Measurements from ENCODE around the gene PSD2.

PSD2 gene

GRCh38 chr5:139811274-139811607, 15.6 kb downstream of the PSD2 start:
- DNase-seq (ENCODE audit: low spot score): no peak

- DNase-seq (ENCODE audit: low spot score): no peak
These were observed 16.7 kb downstream of the PSD2 start for GRCh38 chr5:139812323-139812722.

DNA sequence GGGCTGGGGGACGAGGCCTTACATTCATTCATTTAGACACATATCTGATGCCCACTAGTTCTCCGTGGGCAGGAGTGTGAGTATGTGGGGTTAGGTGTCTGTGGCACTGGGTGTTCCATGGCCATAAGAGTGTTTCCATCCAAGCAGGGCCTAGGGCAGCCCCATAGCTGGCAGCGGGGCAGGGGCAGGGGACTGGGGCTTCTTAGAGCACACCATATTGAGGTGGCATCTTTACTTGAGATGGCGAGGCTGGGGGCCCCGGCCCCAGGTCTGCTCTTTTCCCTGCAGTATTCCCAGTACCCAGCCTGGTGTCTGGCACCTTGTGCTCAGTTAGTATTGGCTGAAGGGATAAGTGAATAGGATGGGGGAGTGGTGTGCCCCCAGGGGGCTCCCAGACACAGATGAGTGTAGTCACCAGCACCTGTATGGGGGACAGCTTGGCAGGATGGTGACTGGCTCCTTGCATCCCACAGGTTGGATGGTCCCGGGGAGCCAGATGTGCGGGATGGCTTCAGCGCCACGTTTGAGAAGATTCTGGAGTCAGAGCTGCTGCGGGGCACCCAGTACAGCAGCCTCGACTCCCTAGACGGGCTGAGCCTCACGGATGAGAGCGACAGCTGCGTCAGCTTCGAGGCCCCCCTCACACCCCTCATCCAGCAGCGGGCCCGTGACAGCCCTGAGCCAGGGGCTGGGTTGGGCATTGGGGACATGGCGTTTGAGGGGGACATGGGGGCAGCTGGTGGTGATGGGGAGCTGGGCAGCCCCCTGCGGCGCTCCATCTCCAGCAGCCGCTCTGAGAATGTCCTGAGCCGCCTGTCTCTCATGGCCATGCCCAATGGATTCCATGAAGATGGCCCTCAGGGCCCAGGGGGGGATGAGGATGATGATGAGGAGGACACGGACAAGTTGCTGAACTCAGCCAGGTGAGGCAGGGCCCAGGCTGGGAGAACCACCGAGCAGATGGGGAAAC, 17.5 kb downstream of the PSD2 start:
- no peak for DNase-seq (ENCODE audit: low spot score)

DNA sequence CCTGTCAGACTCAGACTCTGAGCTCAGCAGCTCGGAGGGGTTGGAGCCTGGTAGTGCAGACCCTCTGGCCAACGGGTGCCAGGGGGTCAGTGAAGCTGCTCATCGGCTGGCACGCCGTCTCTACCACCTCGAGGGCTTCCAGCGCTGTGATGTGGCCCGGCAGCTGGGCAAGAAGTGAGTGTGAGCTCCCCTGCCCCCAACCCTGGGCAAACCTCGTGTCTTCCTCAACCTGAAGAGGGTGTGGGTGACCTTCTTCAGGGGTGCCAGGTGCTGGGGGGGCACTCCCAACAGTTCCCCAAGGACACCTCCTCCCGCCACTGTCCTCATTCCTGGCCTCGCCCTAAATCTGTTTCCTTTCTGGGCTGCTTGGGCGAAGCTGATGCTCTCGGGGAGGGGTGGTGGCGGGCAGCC, 18.6 kb downstream of the PSD2 start:
- DNase-seq (ENCODE audit: low spot score): no peak

GRCh38 chr5:139814704-139815280, 19.2 kb downstream of the PSD2 start:
- no peak for DNase-seq (ENCODE audit: low spot score)

DNA sequence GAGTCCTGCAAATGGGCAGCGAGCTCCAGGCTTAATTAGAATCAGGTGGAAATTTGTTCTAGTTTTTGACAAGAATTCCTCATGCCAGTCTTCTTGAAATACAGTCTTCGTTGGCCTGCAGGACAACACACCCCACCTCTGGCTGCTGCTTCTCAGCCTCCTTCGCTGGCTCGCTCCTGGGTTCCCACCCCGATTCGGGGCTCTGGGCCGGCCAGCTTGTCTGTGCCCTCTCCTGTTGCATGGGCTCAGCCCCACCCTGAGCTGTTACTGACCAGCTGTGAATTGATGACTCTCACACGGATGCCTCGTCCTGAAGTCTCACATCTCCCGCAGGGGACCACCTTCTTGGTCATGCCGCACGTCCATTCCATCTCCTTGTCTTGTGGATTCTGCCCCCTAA, 21.0 kb downstream of the PSD2 start:
- DNase-seq (ENCODE audit: low spot score): no peak

DNA sequence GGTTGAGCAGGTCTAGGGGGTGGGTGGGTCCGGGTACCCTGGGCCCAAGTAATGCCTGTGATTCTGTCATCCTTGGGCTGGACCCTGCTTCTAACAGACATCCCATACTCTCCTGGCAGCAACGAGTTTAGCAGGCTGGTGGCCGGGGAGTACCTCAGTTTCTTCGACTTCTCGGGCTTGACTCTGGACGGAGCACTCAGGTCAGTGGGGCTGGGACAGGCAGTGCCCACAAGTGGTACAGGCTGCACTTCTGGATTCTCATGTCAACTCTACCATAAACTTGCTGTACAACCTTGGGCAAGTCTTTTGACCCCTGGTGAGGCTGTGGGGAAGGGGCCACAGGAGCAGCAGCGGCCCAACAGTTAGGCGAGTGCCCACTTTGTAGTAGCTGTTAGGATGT, 21.8 kb downstream of the PSD2 start:
- no peak for DNase-seq (ENCODE audit: low spot score)

- no peak for DNase-seq (ENCODE audit: low spot score)
These were observed 22.4 kb downstream of the PSD2 start for GRCh38 chr5:139817970-139818369.

GRCh38 chr5:139820130-139820529, 24.5 kb downstream of the PSD2 start:
- DNase-seq (ENCODE audit: low spot score): no peak

- DNase-seq (ENCODE audit: low spot score): no peak
These were observed 25.0 kb downstream of the PSD2 start for GRCh38 chr5:139820606-139821005.

DNA sequence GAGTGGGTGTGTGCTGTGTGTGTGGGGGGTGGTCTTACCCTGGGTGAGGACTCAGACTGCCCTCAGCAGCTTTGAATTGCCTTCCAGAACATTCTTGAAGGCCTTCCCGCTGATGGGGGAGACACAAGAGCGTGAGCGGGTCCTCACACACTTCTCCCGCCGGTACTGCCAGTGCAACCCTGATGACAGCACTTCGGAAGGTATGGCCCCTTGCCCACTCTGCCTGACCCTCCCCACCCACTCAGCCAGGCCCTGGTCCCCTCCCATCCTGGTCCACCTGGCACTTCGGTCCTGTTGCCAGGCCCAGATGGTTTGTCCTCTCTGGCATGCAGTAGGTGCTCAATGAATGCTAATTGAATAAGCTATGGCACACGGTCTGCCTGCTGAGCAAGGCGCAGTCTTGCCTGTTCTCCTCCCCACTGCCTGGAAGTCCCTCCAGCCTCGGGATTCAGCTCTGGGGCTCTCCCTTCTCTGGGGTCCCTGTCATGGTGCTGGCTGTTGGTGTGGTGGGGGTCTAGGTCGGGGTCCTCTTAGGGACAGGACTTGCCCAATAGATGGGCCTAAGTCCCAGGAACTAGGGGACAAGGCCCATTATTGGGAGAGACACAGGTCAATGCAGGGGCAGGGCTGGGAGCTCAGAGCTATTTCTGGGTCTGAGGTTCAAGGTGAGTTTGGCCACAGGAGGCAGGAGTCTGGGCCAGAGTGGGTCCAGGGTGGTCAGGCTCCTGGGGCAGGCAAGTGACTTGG, 26.4 kb downstream of the PSD2 start:
- no peak for DNase-seq (ENCODE audit: low spot score)

- DNase-seq (ENCODE audit: low spot score): no peak
These were observed 27.2 kb downstream of the PSD2 start for GRCh38 chr5:139822553-139823425.

DNA sequence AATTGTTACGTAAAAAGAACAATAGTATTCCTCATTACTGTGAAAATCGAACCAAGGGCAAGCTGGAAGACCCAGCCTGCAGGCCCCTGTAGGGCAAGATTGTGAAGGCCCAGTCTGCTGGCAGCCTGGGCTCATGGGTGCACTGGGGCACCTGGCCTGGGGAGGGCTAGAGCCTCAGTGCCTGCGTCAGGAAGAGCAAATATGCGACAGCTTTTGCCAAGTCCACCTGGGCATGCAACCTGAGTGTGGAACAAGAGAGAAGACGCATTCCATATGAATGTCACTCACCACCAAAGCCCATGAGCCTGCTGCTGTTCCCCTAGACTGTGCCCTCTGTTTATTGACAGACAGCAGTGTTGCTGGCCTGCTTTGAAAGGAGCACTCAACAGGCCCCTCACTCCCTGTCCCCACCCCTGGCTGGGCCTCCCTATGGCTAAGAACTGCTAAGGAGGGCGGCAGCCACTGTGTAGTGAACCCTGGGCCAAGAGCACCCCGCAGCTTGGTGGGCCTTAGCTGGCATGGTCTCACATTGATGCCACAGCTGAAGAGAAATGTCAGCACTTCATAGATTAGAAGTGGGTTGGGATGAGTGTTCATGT, 28.2 kb downstream of the PSD2 start:
- no peak for DNase-seq (ENCODE audit: low spot score)

- no peak for DNase-seq (ENCODE audit: low spot score)
These were observed 30.1 kb downstream of the PSD2 start for GRCh38 chr5:139825690-139826089.

- no peak for DNase-seq (ENCODE audit: low spot score)
These were observed 32.7 kb downstream of the PSD2 start for GRCh38 chr5:139828207-139828895.

DNA sequence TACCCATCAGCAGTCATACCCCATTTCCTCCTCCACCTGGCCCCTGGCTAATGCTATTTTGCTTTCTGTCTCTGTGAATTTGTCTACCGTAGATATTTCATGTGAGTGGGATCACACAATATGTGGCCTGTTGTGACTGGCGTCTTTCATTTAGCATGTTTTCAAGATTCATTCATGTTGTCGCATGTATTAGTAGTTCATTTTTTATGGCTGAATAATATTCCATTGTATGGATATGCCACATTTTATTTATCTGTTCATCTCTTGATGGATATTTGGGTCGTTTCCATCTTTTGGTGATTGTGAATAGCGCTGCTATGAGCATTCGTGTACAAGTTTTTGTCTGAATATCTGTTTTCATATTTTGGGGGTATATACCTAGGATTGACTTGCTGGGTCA, 33.9 kb downstream of the PSD2 start:
- DNase-seq (ENCODE audit: low spot score): no peak

DNA sequence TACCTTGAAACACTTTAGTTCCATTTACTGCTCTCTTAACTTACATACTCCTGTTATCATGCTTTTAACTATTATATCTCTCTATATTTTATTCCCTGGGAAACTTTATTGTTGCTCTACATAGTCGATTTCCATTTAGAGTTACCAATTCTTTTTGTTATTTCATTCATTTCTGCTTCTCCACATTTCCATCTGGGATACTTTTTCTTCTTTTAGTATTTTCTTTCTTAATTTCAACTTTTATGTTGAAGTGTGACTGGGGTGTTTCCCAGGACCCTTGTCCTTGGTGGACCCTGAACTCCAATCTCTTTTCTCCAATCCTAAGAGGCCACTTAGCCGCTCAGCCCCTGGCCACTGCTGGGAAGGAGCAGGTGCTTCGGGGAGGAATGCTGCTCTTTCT, 36.0 kb downstream of the PSD2 start:
- DNase-seq (ENCODE audit: low spot score): no peak

GRCh38 chr5:139833525-139833924, 37.9 kb downstream of the PSD2 start:
- no peak for DNase-seq (ENCODE audit: low spot score)

- no peak for DNase-seq (ENCODE audit: low spot score)
These were observed 40.0 kb downstream of the PSD2 start for GRCh38 chr5:139835656-139836055.

GRCh38 chr5:139836469-139837208, 41.0 kb downstream of the PSD2 start:
- no peak for DNase-seq (ENCODE audit: low spot score)

Measured in hematopoietic multipotent progenitor cell treated with erythropoietin and hydrocortisone succinate and interleukin-3 and kit ligand, for 17 days (in vitro differentiated cells).